PC-3 (cell line): ENCODE results near the gene CMSS1.

Experiments used
- CTCF ChIP-seq: fragments of 300-600 bp; sonication (generic); conservative IDR thresholded peaks from 2 replicates; pipeline ENCODE4 v1.5.1; 2017; ENCODE audit warnings: antibody characterized with exemption, low read depth, mild to moderate bottlenecking, low read length
- EZH2phosphoT487 ChIP-seq: fragments of 300-600 bp; sonication (generic); IDR thresholded peaks from 2 replicates; pipeline ENCODE4 v1.6.1; 2018; ENCODE audit warnings: mild to moderate bottlenecking, antibody characterized with exemption, low read length, borderline replicate concordance

- TF ChIP-seq CTCF (no peak), EZH2phosphoT487 (no peak)
Observed at GRCh38 chr3:100030346-100030745, 212.7 kb downstream of the CMSS1 start.
